Liver (tissue), 9 donors: ENCODE measurements around the gene ZNF827. TPM values are rescaled to one million over a fixed set of nuclear protein-coding genes. Genes with fewer than 3 reads are reported as not detected.

Experiments
- DNase-seq: peaks from one replicate; pipeline ENCODE4 v3.0.0-alpha.2; 2017; ENCODE audit warnings: low spot score
- H3K27ac ChIP-seq, 2 donors: one replicate each; pipeline ENCODE4 v1.7.0; 2013; ENCODE audit warnings: inconsistent platforms in 2 of 2, low read length in 2 of 2, control low read depth in 1 of 2, low read depth in 1 of 2, mild to moderate bottlenecking in 1 of 2
- H3K27me3 ChIP-seq, 4 donors: one replicate each; pipeline versions ENCODE4 v1.6.1 to v1.7.0; 2013; ENCODE audit warnings: low read length in 3 of 4, inconsistent platforms in 1 of 4, mild to moderate bottlenecking in 1 of 4, moderate library complexity in 1 of 4; ENCODE audit not compliant: control insufficient read depth in 4 of 4, insufficient read depth in 4 of 4
- H3K36me3 ChIP-seq, 4 donors: one replicate each; pipeline versions ENCODE4 v1.6.1 to v1.7.0; 2013; ENCODE audit warnings: low read length in 3 of 4, mild to moderate bottlenecking in 3 of 4, low read depth in 1 of 4, moderate library complexity in 1 of 4; ENCODE audit not compliant: control insufficient read depth in 4 of 4, insufficient read depth in 3 of 4
- H3K4me1 ChIP-seq, 4 donors: one replicate each; pipeline versions ENCODE4 v1.6.1 to v1.7.0; 2013; ENCODE audit warnings: low read length in 3 of 4, mild to moderate bottlenecking in 3 of 4, moderate library complexity in 1 of 4; ENCODE audit not compliant: control insufficient read depth in 4 of 4, insufficient read depth in 4 of 4
- H3K4me3 ChIP-seq, 3 donors: one replicate each; pipeline versions ENCODE4 v1.6.1 to v1.7.0; 2013; ENCODE audit warnings: low read length in 3 of 3, control low read depth in 1 of 3, low read depth in 1 of 3, mild to moderate bottlenecking in 1 of 3
- H3K9ac ChIP-seq, 2 donors: one replicate each; pipeline ENCODE4 v1.7.0; 2013; ENCODE audit warnings: low read length in 2 of 2, mild to moderate bottlenecking in 2 of 2, moderate library complexity in 2 of 2, control low read depth in 1 of 2, low read depth in 1 of 2
- H3K9me3 ChIP-seq, 4 donors: one replicate each; pipeline versions ENCODE4 v1.6.1 to v1.7.0; 2013; ENCODE audit warnings: low read length in 3 of 4; ENCODE audit not compliant: control insufficient read depth in 4 of 4
- CTCF ChIP-seq: fragments of 150-350 bp; IDR thresholded peaks from 2 replicates; pipeline ENCODE4 v1.5.1; 2017; ENCODE audit warnings: improper control_type of control experiment, low read depth, low read length; ENCODE audit not compliant: missing input control
- GABPA ChIP-seq, 2 donors: IDR thresholded peaks in 1 of 2; conservative IDR thresholded peaks in 1 of 2; 2 replicates each; pipeline ENCODE4 v1.6.1; 2016; ENCODE audit warnings: antibody characterized with exemption in 2 of 2, mild to moderate bottlenecking in 1 of 2, moderate library complexity in 1 of 2
- HNF4G ChIP-seq: IDR thresholded peaks from 2 replicates; pipeline ENCODE4 v1.6.1; 2016; ENCODE audit warnings: antibody characterized with exemption
- JUND ChIP-seq, 2 donors: IDR thresholded peaks; 2 replicates each; pipeline ENCODE4 v1.6.1; 2016; ENCODE audit warnings: antibody characterized with exemption in 2 of 2
- NR2F2 ChIP-seq: IDR thresholded peaks from 2 replicates; pipeline ENCODE4 v1.6.1; 2016; ENCODE audit warnings: antibody characterized with exemption
- RAD21 ChIP-seq, 2 donors: IDR thresholded peaks; 2 replicates each; pipeline ENCODE4 v1.6.1; 2016; ENCODE audit warnings: antibody characterized with exemption in 2 of 2, mild to moderate bottlenecking in 2 of 2
- RXRA ChIP-seq, 2 donors: IDR thresholded peaks; 2 replicates each; pipeline ENCODE4 v1.6.1; 2017 to 2018; ENCODE audit warnings: antibody characterized with exemption in 2 of 2, mild to moderate bottlenecking in 1 of 2
- SP1 ChIP-seq: IDR thresholded peaks from 2 replicates; pipeline ENCODE4 v1.6.1; 2018; ENCODE audit warnings: antibody characterized with exemption, mild to moderate bottlenecking
- TAF1 ChIP-seq: conservative IDR thresholded peaks from 2 replicates; pipeline ENCODE4 v1.6.1; 2016; ENCODE audit warnings: antibody characterized with exemption, mild to moderate bottlenecking
- YY1 ChIP-seq: IDR thresholded peaks from 2 replicates; pipeline ENCODE4 v1.6.1; 2016; ENCODE audit warnings: antibody characterized with exemption, mild to moderate bottlenecking
- ZBTB33 ChIP-seq: IDR thresholded peaks from 2 replicates; pipeline ENCODE4 v1.6.1; 2016; ENCODE audit warnings: antibody characterized with exemption
- WGBS: extraction: QIAGEN DNeasy Blood & Tissue Kit; methylation state at CpG from one replicate; pipeline ENCODE4 v1.1.7; 2013; 5-methylcytosine and 5-hydroxymethylcytosine counted together
- polyA plus RNA-seq, 2 donors: library from polyadenylated mRNA; stranded (reverse) in 1 of 2; unstranded in 1 of 2; fragments of 200-250 nt in 1 of 2; fragments of >200 nt in 1 of 2; fragmentation: Nextera tagmentation in 1 of 2; extraction: Ambion mirVana in 1 of 2; gene quantifications; one replicate each; pipeline versions ENCODE4 v1.2.1 to v1.2.3, GENCODE V29; 2013 to 2015
- total RNA-seq, 2 donors: library from RNA; depleted of rRNA; stranded (reverse); fragments of >200 nt; gene quantifications; one replicate each; pipeline ENCODE4 v1.2.3, GENCODE V29; 2014
- TF ChIP-seq, protein P1 (sequence below): IDR thresholded peaks from 2 replicates; pipeline ENCODE4 v1.6.1; 2016; ENCODE audit warnings: antibody characterized with exemption
- donor health status: healthy.
- donor health status: healthy.
- donor health status: healthy.
- donor health status: healthy.
- donor health status: healthy.

The ZNF827 gene
- total and polyA plus RNA-seq, 4 donors, result 0.46 to 2.9 (median 1.2) TPM

GRCh38 chr4:145808021-145808650 is 130.5 kb downstream of the ZNF827 start:
- WGBS, result 71% methylated on average over 3 of the region's 3 CpGs
- TF ChIP-seq CTCF (no peak), JUND (IDR thresholded peaks at IDR 0.05) (peak; percentile 33 to 42)
- H3K4me3 ChIP-seq, result no peak overlapping the region
- H3K27ac ChIP-seq, result no peak overlapping the region
- H3K27me3 ChIP-seq, result no peaks in the 10 kb centered on the region
- peaks cover 0 to 6% (median 1%) of the 10 kb centered on the region in 4 donors for H3K9me3 ChIP-seq
- H3K9ac ChIP-seq, result no peak overlapping the region
- H3K4me1 ChIP-seq, result peaks cover 2 to 23% (median 17%) of the 10 kb centered on the region in 4 donors
- H3K36me3 ChIP-seq, result no peaks in the 10 kb centered on the region
- no peak for DNase-seq

DNA sequence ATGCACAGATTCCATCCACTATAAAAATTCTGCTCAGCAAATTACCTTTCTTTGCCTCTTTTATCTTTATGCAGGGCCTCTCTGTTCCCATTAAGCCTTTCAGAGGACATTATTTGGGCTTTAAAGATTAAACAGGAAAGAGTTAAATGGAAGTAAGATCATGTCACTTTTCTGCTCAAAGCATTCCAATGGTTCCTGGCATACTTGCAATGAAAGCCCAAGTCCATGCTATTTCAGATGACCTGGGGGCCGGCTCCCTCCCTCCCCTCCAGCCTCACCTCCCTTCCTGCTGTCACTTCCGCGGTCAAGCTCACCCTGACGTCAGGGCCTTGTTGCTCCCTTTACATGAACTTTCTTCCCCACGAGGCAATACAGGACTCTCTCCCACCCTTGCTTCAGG is 133.1 kb downstream of the ZNF827 start:
- 51% methylated on average over 5 of the region's 5 CpGs for WGBS
- no peak for DNase-seq
- no peaks in the 10 kb centered on the region for H3K27me3 ChIP-seq
- no peak for TF ChIP-seq JUND (IDR thresholded peaks at IDR 0.05)
- TF ChIP-seq, protein P1, sequence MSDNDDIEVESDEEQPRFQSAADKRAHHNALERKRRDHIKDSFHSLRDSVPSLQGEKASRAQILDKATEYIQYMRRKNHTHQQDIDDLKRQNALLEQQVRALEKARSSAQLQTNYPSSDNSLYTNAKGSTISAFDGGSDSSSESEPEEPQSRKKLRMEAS, result no peak
- no peak for TF ChIP-seq RAD21 (IDR thresholded peaks at IDR 0.05)
- TF ChIP-seq TAF1, result no peak
- TF ChIP-seq SP1, result peak; percentile 39
- peak; percentile 9 for TF ChIP-seq HNF4G
- no peak for TF ChIP-seq NR2F2
- TF ChIP-seq CTCF, result no peak
- TF ChIP-seq GABPA (IDR thresholded peaks at IDR 0.05 in 1 of 2, conservative IDR thresholded peaks at IDR 0.05 in 1 of 2), result no peak
- TF ChIP-seq RXRA (IDR thresholded peaks at IDR 0.05), result peak in 1 of 2 donors; percentile 14
- TF ChIP-seq YY1, result no peak
- no peak for TF ChIP-seq ZBTB33
- no peaks in the 10 kb centered on the region for H3K36me3 ChIP-seq
- H3K4me1 ChIP-seq, result peaks cover 2 to 28% (median 20%) of the 10 kb centered on the region in 4 donors
- peaks cover 0 to 6% (median 1%) of the 10 kb centered on the region in 4 donors for H3K9me3 ChIP-seq
- H3K9ac ChIP-seq, result no peak overlapping the region
- no peak overlapping the region for H3K27ac ChIP-seq
- H3K4me3 ChIP-seq, result no peak overlapping the region
